Natural killer cell (primary cell): ENCODE results near the gene CCNT1. TPM values are rescaled to one million over a fixed set of nuclear protein-coding genes. Genes with fewer than 3 reads are reported as not detected.

Experiments used
- ATAC-seq, 3 donors: fragments of 150-1000 bp in 2 of 3; fragments of 200-7000 bp in 1 of 3; cut with Tn5 transposase; 1 replicate in 1 of 3; 2 replicates in 2 of 3; pipeline ENCODE4 v1.10.0; 2021; ENCODE audit warnings: mild to moderate bottlenecking in 2 of 3, moderate library complexity in 2 of 3
- DNase-seq, 2 donors: peaks; one replicate each; pipeline versions ENCODE4 v3.0.0 to v3.0.0-alpha.2; 2013 to 2021; ENCODE audit warnings: mixed read lengths in 1 of 2
- H3K27ac ChIP-seq: one replicate; pipeline ENCODE4 v1.5.1; 2013; ENCODE audit warnings: mild to moderate bottlenecking, low read length
- H3K27me3 ChIP-seq: one replicate; pipeline ENCODE4 v1.6.1; 2013; ENCODE audit warnings: low read length; ENCODE audit not compliant: control insufficient read depth, insufficient read depth
- H3K36me3 ChIP-seq: one replicate; pipeline ENCODE4 v1.6.1; 2013; ENCODE audit warnings: low read length; ENCODE audit not compliant: control insufficient read depth, insufficient read depth
- H3K4me1 ChIP-seq: one replicate; pipeline ENCODE4 v1.6.1; 2013; ENCODE audit warnings: low read length; ENCODE audit not compliant: control insufficient read depth, insufficient read depth
- H3K4me3 ChIP-seq: one replicate; pipeline ENCODE4 v1.5.1; 2013; ENCODE audit warnings: low read length
- H3K9me3 ChIP-seq: one replicate; pipeline ENCODE4 v1.6.1; 2013; ENCODE audit warnings: low read length; ENCODE audit not compliant: control insufficient read depth, insufficient read depth
- H3K27ac Mint-ChIP-seq, 2 donors: one replicate each; pipeline ENCODE4 v1.8.0; 2022; ENCODE audit warnings: mild to moderate bottlenecking in 2 of 2, mixed read lengths in 2 of 2, moderate library complexity in 1 of 2
- H3K27me3 Mint-ChIP-seq, 2 donors: one replicate each; pipeline ENCODE4 v1.8.0; 2022; ENCODE audit warnings: low read depth in 2 of 2, mixed read lengths in 2 of 2
- H3K36me3 Mint-ChIP-seq: one replicate; pipeline ENCODE4 v1.8.0; 2022; ENCODE audit warnings: mixed read lengths
- H3K4me1 Mint-ChIP-seq, 2 donors: one replicate each; pipeline ENCODE4 v1.8.0; 2022; ENCODE audit warnings: mixed read lengths in 2 of 2
- H3K4me3 Mint-ChIP-seq: one replicate; pipeline ENCODE4 v1.8.0; 2022; ENCODE audit warnings: mild to moderate bottlenecking, moderate library complexity, mixed read lengths
- H3K9me3 Mint-ChIP-seq, 2 donors: one replicate each; pipeline ENCODE4 v1.8.0; 2022; ENCODE audit warnings: mixed read lengths in 2 of 2
- CTCF ChIP-seq: fragments of 200-600 bp; IDR thresholded peaks from one replicate; pipeline ENCODE4 v1.8.0; 2022; ENCODE audit warnings: antibody characterized with exemption
- WGBS: methylation state at CpG from one replicate; pipeline ENCODE4 v1.1.7; 2013; ENCODE audit warnings: missing lambda C conversion rate; ENCODE audit not compliant: insufficient coverage; 5-methylcytosine and 5-hydroxymethylcytosine counted together
- intact Hi-C: fragments of 100-400 bp; cut with micrococcal nuclease; formaldehyde crosslinking; loops from one replicate; pipeline ENCODE4 v1.14.2; 2022
- total RNA-seq, 4 donors: library from RNA; stranded (reverse); fragments of 120-200 nt in 1 of 4; gene quantifications; one replicate each; pipeline versions ENCODE4 v1.2.3 to v1.2.4, GENCODE V29; 2013 to 2022

CCNT1 gene
- total RNA-seq, 3 donors from 2014 or later (not counting 1 experiment from before 2014, with no cell fraction given): 119 to 145 (median 120) TPM

- H3K36me3 ChIP-seq: peaks cover 29% of the 10 kb centered on the region
- Mint-ChIP-seq H3K4me3 (no peak overlapping the region), H3K4me1 (peaks cover 14 to 23% of the 10 kb centered on the region in 2 donors), H3K27me3 (no peaks in the 10 kb centered on the region), H3K9me3 (no peaks in the 10 kb centered on the region), H3K27ac (peak overlapping the region; percentile 6 to 35), H3K36me3 (no peaks in the 10 kb centered on the region)
- H3K9me3 ChIP-seq: no peaks in the 10 kb centered on the region
- no peaks in the 10 kb centered on the region for H3K27me3 ChIP-seq
- no peak overlapping the region for H3K4me3 ChIP-seq
- H3K4me1 ChIP-seq: peaks cover 4% of the 10 kb centered on the region
- WGBS: 98% methylated on average over 4 of the region's 6 CpGs
- intact Hi-C loops: no loop called here
- H3K27ac ChIP-seq: no peak overlapping the region
- no peak for ATAC-seq
- DNase-seq: no peak
- no peak for TF ChIP-seq CTCF
Measured at GRCh38 chr12:48686615-48687334, 29.7 kb downstream of the CCNT1 start.

GRCh38 chr12:48686037-48686595 is 30.4 kb downstream of the CCNT1 start:
- intact Hi-C loops: no loop called here
- 77% methylated on average over 3 of the region's 3 CpGs for WGBS
- Mint-ChIP-seq H3K36me3 (no peaks in the 10 kb centered on the region), H3K4me3 (no peak overlapping the region), H3K27me3 (no peaks in the 10 kb centered on the region), H3K9me3 (no peaks in the 10 kb centered on the region), H3K27ac (peak overlapping the region; percentile 6 to 35), H3K4me1 (peaks cover 20 to 24% of the 10 kb centered on the region in 2 donors)
- Histone ChIP-seq H3K36me3 (peaks cover 22% of the 10 kb centered on the region), H3K4me1 (peaks cover 9% of the 10 kb centered on the region), H3K27ac (no peak overlapping the region), H3K9me3 (no peaks in the 10 kb centered on the region), H3K27me3 (no peaks in the 10 kb centered on the region), H3K4me3 (no peak overlapping the region)
- TF ChIP-seq CTCF: no peak
- DNase-seq (no peak), ATAC-seq (no peak)

- intact Hi-C loops: no loop called here
- H3K27ac Mint-ChIP-seq: no peak overlapping the region
- 100% methylated on average over 2 of the region's 4 CpGs for WGBS
- H3K4me3 Mint-ChIP-seq: no peak overlapping the region
- peaks cover 5% of the 10 kb centered on the region for H3K36me3 Mint-ChIP-seq
- Histone ChIP-seq H3K36me3 (peaks cover 11% of the 10 kb centered on the region), H3K4me1 (peaks cover 26% of the 10 kb centered on the region), H3K4me3 (no peak overlapping the region), H3K27ac (no peak overlapping the region), H3K9me3 (no peaks in the 10 kb centered on the region), H3K27me3 (no peaks in the 10 kb centered on the region)
- H3K27me3 Mint-ChIP-seq: no peaks in the 10 kb centered on the region
- H3K9me3 Mint-ChIP-seq: no peaks in the 10 kb centered on the region
- peaks cover 24 to 34% of the 10 kb centered on the region in 2 donors for H3K4me1 Mint-ChIP-seq
- TF ChIP-seq CTCF: no peak
- ATAC-seq: no peak
- DNase-seq: no peak
Measured at GRCh38 chr12:48683534-48683933, 33.0 kb downstream of the CCNT1 start.
